ENCODE measurements around the gene TBC1D1.

Gene TBC1D1

GRCh38 chr4:37995299-37995821 lies 104.5 kb downstream of the TBC1D1 start:
- DNase-seq, result no peak

- DNase-seq, result no peak
Measured at GRCh38 chr4:37995981-37996775, 105.3 kb downstream of the TBC1D1 start.

DNA sequence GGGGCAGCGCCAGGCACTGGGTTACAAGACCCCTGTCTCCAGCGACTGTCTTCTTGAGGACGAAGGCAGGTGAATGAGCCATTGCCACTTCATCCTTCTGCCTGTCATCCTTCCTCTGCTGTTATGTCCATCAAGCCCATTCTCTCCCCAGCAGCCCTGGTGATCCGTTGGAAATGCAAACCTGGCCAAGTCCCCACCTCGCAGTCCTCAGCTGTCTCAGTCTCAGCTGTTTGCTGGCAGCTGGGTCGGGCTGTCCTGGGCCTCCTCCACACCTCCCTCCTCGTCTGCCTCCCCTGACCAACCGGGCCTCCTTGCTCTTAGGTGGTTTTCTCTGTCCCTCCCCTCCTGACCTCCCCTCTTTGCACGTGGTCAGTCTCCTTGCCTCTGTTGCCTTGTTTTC lies 107.3 kb downstream of the TBC1D1 start:
- DNase-seq, result no peak

DNA sequence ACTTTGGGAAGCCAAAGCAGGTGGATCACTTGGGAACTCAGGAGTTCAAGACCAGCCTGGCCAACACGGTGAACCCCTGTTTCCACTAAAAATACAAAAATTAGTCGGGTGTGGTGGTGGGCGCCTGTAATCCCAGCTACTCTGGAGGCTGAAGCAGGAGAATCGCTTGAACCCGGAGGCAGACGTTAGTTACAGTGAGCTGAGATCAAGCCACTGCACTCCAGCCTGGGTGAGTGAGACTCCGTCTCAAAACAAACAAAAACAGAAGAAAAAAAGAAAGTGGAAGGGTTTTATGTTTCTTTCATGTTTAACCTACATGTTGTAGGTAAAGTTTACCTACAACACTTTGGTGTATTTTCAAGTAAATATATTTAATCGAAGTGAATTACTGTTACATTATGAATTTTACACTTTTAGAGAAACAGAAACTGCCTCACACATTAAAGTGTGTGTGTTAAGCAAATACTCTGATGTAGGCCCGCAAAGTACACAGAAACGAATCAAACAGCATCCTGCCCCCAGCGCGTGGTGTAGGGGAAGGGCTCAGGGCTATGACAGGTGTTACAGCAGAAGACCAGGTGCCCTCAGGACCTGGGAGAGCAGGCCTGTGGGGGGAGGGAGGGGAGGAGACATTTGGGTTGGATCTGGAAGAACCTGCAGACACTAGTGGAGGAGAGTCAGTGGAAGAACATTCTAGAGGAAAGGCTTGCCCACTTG lies 108.3 kb downstream of the TBC1D1 start:
- no peak for DNase-seq

DNA sequence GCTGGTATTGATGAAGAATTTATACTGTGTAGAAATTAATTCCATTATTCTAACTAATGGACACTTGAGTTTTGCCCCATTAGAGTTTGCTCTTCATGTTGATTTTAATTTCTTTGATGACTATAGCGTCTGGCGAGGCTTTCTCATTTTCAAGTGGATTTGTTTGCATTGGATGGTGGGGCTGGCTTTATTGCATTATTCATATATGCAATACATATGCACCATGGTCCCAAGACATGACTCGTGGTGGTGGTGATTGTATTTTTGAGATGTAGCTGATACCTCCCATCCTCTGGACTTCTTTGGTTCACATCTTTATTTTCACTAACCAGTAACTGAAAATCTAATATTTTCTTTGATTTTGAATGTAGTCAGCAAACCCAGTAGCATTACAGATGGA lies 109.1 kb downstream of the TBC1D1 start:
- DNase-seq, result no peak

GRCh38 chr4:38001927-38002326 lies 111.0 kb downstream of the TBC1D1 start:
- no peak for DNase-seq

GRCh38 chr4:38002451-38003071 lies 111.7 kb downstream of the TBC1D1 start:
- no peak for DNase-seq

- DNase-seq, result no peak
Measured at GRCh38 chr4:38003102-38003501, 112.2 kb downstream of the TBC1D1 start.

DNA sequence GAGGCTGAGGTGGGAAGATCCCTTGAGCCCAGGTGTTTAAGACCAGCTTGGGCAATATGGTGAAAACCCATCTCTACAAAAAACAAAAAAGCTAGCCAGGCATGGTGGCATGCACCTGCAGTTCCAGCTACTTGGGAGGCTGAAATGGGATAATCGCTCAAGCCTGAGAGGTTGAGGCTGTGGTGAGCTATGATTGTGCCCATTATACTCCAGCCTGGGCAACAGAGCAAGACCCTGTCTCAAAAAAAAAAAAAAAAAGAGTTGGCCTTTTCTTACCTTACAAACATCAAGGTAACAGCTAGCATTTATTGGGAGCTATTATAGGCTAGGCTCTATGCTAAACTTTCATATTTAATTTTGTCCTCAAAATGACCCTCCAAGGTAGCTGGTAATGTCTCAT lies 112.7 kb downstream of the TBC1D1 start:
- no peak for DNase-seq

DNA sequence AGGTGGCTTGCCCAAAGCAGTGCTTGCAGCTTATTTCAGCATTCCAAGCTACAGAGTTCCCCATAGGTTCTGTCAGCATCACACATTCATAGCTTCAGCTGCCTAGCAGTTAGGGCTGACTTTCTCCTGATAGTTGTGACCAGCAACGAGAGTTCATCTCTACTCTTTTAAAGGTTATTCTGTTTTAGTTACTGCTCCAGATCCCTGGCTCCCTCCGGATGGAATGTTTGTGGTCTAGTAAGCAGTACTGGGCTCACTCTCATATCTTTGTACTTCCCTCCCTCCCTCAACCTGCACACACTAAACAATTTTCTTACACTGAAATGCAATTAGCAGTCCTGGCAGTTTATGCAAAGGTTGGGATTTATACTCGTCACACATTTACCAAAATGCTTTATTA lies 113.2 kb downstream of the TBC1D1 start:
- no peak for DNase-seq

DNA sequence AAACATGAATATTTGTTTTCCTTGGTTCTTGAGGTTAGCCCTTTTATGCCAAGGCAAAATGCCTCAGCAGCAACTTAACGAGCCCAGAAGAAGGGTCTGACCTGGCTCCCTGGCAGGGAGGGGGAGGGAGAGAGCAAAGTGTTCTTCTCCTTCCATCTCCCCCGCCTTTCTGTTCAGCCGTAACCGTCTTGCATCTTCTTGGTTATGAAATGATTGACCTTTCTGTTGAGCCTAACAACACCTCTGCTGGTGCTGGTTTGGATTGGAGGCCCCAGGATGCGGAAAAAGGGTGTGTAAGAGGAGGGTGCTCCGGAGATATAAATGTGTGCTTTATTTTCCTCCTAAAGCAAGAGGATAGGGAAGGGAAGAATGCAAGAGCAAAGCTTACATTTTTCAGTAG lies 114.0 kb downstream of the TBC1D1 start:
- DNase-seq, result no peak

DNA sequence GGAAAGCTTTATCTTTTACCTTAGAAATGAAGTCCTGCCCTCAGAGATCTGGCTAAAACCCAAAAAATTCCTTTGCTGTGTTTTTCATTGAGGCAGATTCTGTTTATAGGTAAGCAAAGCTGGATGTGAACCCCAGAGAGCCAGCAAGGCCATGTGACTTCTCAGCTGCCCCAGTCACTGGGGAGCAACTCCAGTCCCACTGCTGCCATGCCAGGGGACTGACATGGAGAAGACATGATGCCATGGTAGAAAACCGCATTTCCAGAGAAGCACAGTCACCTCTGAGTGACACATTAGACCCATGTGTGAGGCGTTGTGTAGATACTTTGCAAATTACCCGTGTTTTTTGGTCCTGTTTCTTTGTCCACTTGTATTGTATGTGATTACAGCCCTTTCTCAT lies 114.8 kb downstream of the TBC1D1 start:
- no peak for DNase-seq

DNA sequence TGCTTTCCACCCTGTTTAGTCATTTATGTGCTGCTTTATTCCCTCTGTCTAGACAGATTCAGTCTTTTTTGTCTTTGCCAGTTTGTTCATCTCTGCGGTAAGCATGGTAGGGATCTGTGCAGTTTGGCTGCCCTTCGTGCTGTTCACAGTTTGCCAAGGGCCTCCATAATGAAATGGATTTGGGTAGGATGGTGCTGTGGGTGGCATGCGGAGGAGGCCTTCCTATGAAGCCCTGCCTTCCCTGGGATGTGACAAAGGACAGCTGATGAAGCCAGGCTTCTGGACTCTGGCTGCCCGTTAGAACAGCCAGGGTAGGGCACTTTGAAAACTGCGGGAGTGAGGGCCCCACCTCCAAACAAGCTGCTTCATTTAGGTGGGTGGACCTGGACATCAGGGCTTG lies 116.8 kb downstream of the TBC1D1 start:
- DNase-seq, result no peak

DNA sequence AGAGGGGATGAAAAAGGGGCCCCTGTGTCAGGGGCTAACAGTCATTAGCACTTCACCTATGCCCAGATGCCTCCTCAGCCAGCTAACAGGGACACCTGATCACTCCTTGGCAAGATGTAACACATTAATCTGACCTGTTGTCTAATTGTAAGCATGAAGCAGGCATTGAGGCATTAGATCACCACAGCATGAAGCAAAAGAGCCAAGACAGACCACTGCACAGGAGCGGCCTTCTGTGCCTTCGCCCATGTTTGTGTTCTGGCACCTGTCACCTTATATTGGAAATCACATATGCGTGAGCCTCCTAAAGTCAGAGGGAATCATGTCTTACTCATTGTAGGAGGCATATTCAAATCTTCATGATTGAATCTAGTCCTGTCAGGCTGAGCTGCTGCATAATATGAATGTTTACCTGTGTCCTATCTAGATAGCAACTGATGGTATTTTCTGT lies 117.7 kb downstream of the TBC1D1 start:
- no peak for DNase-seq

GRCh38 chr4:38009421-38009820 lies 118.5 kb downstream of the TBC1D1 start:
- DNase-seq, result no peak

GRCh38 chr4:38009949-38010348 lies 119.1 kb downstream of the TBC1D1 start:
- DNase-seq, result no peak

DNA sequence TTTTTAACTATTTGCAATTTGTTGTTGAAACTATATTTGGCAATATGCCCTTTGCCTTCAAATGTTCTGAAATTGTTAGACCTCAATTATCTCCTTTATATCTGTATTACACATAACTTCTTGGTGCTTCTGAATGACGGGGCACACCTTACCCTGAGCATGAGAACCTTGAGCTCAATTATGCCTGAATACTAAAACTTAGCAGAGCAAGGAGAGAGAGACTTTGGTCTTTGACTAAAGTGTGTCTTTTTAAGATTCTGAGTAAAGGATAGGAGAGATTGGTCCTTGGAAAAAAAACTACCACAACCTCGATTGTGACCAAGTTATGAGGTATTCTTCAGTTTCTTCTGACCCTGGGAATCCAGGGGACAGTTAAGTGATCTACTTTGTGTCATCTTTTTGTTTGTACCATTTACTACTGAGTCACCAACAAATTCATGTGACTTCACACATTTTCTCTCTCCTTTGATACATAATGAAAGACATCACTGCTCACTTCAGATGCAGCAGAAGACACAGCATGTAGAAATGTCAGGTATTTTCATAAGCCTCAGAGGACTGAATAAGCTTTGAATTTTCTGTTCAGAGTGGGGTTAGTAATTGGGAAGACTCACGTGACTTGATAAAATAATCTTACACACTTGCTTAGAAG lies 120.8 kb downstream of the TBC1D1 start:
- no peak for DNase-seq

DNA sequence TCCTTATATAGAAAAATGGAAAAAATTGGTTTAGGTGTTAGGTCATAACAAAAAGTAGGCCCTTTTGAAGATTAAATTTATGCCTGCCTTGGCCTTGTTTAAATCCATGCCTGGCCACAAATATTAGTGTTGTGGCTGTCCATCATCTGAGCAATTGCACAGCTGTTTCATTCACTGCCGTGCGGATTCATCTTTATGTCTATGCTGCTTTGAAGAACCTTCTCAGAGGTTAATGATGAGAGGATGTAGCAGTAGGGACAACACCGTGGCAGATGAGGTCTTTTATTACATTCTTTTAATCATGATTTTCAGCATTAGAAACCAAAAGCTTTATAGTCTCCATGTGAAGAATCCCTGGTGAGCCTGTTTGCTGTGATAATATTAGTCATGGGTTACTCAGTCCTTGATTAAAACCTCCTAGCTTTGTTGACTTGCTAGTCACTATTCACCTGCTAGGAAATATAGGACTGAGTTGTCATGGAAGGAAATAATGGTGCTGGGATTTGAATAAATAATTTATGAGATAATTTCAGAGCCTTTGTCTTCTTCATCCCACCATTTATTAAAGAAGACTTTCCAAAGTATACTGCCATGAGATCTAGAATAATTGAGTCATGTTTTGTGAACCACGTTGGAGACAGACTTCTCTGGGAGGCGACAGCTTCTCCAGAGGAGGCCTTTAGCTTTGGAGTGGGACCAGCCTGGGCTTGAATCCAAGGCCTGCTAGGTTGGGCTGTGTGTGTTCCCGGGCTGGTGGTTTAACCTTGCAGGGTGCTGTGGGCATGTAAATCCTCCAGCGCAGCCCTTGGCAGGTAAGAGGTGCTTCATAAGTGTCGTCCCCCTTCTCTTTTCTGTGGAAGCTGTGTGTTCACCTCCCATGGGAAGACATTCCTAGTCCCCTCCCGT lies 122.8 kb downstream of the TBC1D1 start:
- DNase-seq, result no peak

DNA sequence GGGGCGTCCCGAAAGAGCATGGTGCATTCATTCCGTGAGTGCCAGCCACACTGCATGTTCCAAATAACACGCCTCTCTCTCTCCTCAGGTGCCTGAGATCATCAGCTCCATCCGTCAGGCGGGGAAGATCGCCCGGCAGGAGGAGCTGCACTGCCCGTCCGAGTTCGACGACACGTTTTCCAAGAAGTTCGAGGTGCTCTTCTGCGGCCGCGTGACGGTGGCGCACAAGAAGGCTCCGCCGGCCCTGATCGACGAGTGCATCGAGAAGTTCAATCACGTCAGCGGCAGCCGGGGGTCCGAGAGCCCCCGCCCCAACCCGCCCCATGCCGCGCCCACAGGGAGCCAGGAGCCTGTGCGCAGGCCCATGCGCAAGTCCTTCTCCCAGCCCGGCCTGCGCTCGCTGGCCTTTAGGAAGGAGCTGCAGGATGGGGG lies 123.6 kb downstream of the TBC1D1 start:
- no peak for DNase-seq

- no peak for DNase-seq
Measured at GRCh38 chr4:38015886-38016515, 125.1 kb downstream of the TBC1D1 start.

DNA sequence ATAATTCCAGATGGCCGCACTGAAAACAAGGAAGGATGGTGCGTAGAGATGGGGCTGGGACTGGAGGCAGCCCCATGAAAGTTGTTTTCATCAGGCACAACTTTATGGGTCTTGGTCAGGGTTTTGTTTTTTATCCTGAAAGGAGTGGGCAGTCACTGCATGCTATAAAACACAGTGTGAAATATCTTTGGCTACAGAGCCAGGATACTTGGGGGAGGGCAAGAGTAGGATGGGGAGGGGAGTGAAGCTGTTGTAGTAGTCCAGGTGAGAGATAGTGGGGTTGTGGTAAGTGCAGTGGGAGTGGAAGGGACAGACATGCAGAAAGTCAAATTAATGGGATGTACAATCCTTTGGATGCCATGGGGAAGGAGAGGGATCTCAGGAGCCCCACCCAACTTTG lies 125.8 kb downstream of the TBC1D1 start:
- DNase-seq, result no peak

DNA sequence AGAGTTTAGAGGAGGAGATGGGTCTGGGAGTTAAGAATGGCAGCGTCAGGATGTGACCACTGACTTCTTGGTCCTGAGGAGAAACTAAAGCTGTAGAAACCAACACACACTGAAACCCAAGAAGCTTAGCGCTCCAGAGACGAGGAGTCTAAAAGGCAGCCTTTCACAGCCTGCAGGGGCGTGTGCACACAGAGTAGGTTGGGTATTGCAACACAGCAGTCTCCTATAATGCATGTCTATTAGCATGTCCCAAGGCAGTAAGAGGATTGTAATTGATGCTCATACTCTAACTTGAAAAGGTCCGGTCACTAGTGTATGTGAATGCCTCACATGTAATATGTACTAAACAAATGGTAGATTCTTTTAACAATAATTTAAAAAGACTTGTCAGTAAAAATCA lies 126.7 kb downstream of the TBC1D1 start:
- DNase-seq, result no peak
